GM12878 (cell line): ENCODE data around the gene CBX2. TPM values are rescaled to one million over a fixed set of nuclear protein-coding genes. Genes with fewer than 3 reads are reported as not detected.

Experiments used
- ATF3 ChIP-seq: IDR thresholded peaks from 2 replicates; pipeline ENCODE4 v1.6.1; 2011; ENCODE audit warnings: low read depth, mild to moderate bottlenecking, low read length, moderate library complexity, borderline replicate concordance; ENCODE audit errors: extremely low read depth
- TBL1XR1 ChIP-seq: IDR thresholded peaks from 2 replicates; pipeline ENCODE4 v1.6.1; 2012; ENCODE audit warnings: low read depth, low read length, improper control_type of control experiment
- ZBED1 ChIP-seq: IDR thresholded peaks from 2 replicates; pipeline ENCODE4 v1.6.1; 2016; ENCODE audit warnings: borderline replicate concordance
- polyA plus RNA-seq, 11 experiments: library from polyadenylated mRNA; depleted of rRNA in 4 of 11; unstranded in 6 of 11; stranded (reverse) in 5 of 11; fragments of >200 nt; fragmentation: Nextera tagmentation in 4 of 11; fragmentation: Illumina TruSeq in 1 of 11; extraction: Ambion mirVana in 4 of 11; extraction: Trizol in 1 of 11; gene quantifications; 1 replicate in 1 of 11; 2 replicates in 10 of 11; pipeline versions ENCODE4 v1.2.1 to v1.2.3, GENCODE V29; 2011 to 2016; ENCODE audit warnings: inconsistent platforms in 2 of 11, missing spikeins in 2 of 11, low read depth in 1 of 11
- total RNA-seq, 4 experiments: library from RNA; depleted of rRNA in 3 of 4; stranded (reverse); fragments of >200 nt in 3 of 4; fragmentation: Illumina TruSeq in 1 of 4; extraction: Trizol in 1 of 4; gene quantifications; 2 replicates each; pipeline versions ENCODE4 v1.2.1 to v1.2.3, GENCODE V29; 2013 to 2021
- TF ChIP-seq, protein P1 (sequence below): fragments of 450-650 bp; IDR thresholded peaks from 2 replicates; pipeline ENCODE4 v1.6.1; 2017; ENCODE audit warnings: low read depth, mild to moderate bottlenecking, moderate library complexity
- TF ChIP-seq, protein P2 (sequence below): IDR thresholded peaks from 2 replicates; pipeline ENCODE4 v1.6.1; 2012; ENCODE audit warnings: mild to moderate bottlenecking, low read depth, low read length

CBX2 gene
- total and polyA plus RNA-seq, 10 of the 15 experiments (the other 5 are each of a cell fraction or from before 2014, with no cell fraction given) = 0.35 to 7.5 (median 4.2) TPM

GRCh38 chr17:79732804-79733691 lies 44.9 kb upstream of the CBX2 start (continued):
- TF ChIP-seq, protein P1, sequence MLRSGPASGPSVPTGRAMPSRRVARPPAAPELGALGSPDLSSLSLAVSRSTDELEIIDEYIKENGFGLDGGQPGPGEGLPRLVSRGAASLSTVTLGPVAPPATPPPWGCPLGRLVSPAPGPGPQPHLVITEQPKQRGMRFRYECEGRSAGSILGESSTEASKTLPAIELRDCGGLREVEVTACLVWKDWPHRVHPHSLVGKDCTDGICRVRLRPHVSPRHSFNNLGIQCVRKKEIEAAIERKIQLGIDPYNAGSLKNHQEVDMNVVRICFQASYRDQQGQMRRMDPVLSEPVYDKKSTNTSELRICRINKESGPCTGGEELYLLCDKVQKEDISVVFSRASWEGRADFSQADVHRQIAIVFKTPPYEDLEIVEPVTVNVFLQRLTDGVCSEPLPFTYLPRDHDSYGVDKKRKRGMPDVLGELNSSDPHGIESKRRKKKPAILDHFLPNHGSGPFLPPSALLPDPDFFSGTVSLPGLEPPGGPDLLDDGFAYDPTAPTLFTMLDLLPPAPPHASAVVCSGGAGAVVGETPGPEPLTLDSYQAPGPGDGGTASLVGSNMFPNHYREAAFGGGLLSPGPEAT = no peak
- TF ChIP-seq, protein P2, sequence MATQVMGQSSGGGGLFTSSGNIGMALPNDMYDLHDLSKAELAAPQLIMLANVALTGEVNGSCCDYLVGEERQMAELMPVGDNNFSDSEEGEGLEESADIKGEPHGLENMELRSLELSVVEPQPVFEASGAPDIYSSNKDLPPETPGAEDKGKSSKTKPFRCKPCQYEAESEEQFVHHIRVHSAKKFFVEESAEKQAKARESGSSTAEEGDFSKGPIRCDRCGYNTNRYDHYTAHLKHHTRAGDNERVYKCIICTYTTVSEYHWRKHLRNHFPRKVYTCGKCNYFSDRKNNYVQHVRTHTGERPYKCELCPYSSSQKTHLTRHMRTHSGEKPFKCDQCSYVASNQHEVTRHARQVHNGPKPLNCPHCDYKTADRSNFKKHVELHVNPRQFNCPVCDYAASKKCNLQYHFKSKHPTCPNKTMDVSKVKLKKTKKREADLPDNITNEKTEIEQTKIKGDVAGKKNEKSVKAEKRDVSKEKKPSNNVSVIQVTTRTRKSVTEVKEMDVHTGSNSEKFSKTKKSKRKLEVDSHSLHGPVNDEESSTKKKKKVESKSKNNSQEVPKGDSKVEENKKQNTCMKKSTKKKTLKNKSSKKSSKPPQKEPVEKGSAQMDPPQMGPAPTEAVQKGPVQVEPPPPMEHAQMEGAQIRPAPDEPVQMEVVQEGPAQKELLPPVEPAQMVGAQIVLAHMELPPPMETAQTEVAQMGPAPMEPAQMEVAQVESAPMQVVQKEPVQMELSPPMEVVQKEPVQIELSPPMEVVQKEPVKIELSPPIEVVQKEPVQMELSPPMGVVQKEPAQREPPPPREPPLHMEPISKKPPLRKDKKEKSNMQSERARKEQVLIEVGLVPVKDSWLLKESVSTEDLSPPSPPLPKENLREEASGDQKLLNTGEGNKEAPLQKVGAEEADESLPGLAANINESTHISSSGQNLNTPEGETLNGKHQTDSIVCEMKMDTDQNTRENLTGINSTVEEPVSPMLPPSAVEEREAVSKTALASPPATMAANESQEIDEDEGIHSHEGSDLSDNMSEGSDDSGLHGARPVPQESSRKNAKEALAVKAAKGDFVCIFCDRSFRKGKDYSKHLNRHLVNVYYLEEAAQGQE = no peak
- TF ChIP-seq TBL1XR1 (no peak), ZBED1 (no peak), ATF3 (no peak)
